Urothelium cell line (cell line): ENCODE results near the gene PCBP3.
"Not testable (repeated sequence)": the region's sequence is repeated elsewhere in the genome, so short reads cannot be mapped to it uniquely, and the experiment has no call there.

Experiments
- DNase-seq: peaks from one replicate; pipeline ENCODE4 v3.0.0; 2011; ENCODE audit warnings: low spot score, mixed read lengths
- FAIRE-seq: peaks from 2 replicates; lab custom pipeline; 2011; peaks lifted over from hg19 to GRCh38; lab: Jason Lieb, UNC

PCBP3 gene

GRCh38 chr21:45662623-45663245, 19.2 kb downstream of the PCBP3 start:
- not testable (repeated sequence) for DNase-seq, FAIRE-seq

DNA sequence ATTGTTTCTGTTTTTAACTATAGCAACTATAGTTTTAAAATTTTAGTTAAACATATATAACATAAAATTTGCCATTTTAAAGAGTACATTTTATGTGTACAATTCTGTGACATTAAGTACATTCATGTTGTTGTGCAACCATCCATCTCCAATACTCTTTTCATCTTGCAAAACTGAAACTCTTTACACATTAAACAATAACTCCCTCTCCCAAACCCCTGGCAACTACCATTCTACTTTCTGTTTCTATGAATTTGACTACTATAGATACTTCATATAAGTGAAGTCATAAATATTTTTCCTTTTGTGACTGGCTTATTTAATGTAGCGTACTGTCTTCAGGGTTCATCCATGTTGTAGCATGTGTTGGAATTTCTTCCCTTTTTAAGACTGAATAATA, 25.9 kb downstream of the PCBP3 start:
- FAIRE-seq, result no peak
- DNase-seq, result no peak

DNA sequence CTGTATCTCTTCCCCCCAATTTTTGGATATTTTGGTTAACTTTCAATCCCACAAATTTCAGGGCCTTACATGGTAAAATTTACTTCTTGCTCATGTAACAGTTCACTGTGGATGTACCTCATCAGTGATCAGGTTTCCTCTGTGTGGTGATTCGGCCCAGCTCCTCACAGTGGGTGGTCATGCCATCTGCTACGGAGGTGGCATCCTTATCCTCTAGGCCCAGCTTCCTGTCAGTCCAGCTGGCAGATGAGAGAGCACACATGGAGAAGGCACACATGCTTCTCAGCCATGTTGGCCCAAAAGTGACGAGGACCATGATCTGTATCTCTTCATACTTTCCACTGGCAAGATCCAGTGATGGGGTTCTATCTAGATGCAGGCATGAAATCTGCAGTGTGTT, 27.2 kb downstream of the PCBP3 start:
- FAIRE-seq (no peak), DNase-seq (no peak)

- FAIRE-seq, DNase-seq: not testable (repeated sequence)
These were observed 35.3 kb downstream of the PCBP3 start for GRCh38 chr21:45678790-45679189.

GRCh38 chr21:45680215-45680614, 36.7 kb downstream of the PCBP3 start:
- DNase-seq, result no peak
- no peak for FAIRE-seq

DNA sequence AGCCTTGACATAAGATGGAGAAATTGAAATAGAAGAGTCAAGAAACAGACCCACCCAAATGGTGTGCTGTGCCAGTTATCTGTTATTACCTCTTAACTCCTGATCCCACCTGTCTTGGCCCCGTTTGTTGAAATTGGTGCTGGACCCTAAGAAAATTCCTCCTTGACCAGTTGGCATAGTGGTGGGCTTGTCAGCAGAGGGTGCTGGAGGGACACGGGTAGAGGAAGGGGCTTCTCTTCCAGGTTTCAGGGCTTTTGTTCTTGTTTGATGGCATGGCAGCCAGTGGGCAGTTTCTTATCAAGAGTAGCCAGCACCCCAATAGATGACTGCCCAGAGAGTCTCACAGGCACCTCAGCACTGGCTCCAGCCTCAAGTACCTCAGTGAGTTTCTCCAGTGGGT, 51.6 kb downstream of the PCBP3 start:
- DNase-seq (no peak), FAIRE-seq (no peak)

- DNase-seq (peak; percentile 56), FAIRE-seq (no peak)
These were observed 55.1 kb downstream of the PCBP3 start for GRCh38 chr21:45698493-45699184.

DNA sequence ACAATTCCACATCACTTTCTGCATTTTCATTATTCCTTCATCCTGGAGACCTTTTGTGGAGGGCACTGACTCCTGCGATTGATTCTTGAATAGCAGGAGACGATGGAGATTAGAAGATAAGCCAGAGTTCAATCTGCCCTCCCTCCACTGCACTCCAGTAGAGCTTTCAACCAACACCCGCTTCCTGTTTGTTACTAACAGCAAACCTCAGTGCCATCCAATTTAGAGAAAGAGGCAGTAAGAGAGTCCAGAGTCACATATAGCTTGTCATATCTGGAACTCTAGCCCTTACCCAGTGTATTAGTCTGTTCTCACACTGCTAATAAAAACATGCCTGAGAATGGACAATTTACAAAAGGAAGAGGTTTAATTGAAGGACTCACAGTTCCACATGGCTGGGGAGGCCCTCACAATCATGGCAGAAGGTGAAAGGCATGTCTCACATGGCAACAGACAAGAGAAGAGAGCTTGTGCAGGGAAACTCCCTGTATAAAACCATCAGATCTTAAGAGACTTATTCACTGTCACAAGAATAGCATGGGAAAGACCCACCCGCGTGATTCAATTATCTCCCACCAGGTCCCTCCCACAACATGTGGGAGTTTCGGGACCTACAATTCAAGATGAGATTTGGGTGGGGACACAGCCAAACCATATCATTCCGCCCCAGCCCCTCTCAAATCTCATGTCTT, 55.9 kb downstream of the PCBP3 start:
- no peak for DNase-seq
- FAIRE-seq, result no peak

- DNase-seq, result no peak
- FAIRE-seq, result no peak
These were observed 56.4 kb downstream of the PCBP3 start for GRCh38 chr21:45699966-45700365.

- DNase-seq (no peak), FAIRE-seq (no peak)
These were observed 56.9 kb downstream of the PCBP3 start for GRCh38 chr21:45700461-45700860.

GRCh38 chr21:45704311-45705108, 61.0 kb downstream of the PCBP3 start:
- DNase-seq (no peak), FAIRE-seq (no peak)

GRCh38 chr21:45706299-45706698, 62.8 kb downstream of the PCBP3 start:
- DNase-seq (no peak), FAIRE-seq (no peak)

- FAIRE-seq (no peak), DNase-seq (no peak)
These were observed 65.6 kb downstream of the PCBP3 start for GRCh38 chr21:45709173-45709572.

DNA sequence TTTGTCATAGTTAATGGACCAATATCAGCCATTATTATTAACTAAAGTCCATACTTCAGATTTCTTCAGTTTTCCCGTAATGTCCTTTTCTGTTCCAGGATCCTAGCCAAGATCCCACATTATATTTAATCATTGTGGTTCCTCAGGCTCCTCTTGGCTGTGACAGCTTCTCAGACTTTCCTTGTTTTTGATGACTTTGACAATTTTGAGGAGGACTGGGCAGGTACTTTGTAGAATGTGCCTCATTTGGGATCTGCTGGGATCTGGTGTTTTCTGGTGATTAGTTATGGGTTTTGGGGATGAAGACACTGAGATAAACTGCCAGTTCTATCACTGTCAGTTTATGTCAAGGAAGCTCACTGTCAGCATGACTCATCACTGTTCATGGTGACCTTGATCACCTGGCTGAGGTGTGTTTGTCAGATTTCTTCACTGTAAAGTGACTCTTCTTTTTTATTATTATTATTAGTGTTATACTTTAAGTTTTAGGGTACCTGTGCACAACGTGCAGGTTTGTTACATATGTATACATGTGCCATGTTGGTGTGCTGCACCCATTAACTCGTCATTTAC, 66.3 kb downstream of the PCBP3 start:
- DNase-seq (no peak), FAIRE-seq (no peak)

DNA sequence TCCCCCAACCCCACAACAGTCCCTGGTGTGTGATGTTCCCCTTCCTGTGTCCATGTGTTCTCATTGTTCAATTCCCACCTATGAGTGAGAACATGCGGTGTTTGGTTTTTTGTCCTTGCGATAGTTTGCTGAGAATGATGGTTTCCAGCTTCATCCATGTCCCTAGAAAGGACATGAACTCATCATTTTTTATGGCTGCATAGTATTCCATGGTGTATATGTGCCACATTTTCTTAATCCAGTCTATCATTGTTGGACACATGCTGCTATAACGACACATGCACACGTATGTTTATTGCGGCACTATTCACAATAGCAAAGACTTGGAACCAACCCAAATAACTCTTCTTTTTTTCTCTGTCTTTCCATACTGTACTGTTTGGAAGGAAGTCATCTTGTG, 66.8 kb downstream of the PCBP3 start:
- not testable (repeated sequence) for DNase-seq, FAIRE-seq

- DNase-seq (no peak), FAIRE-seq (peak; percentile 53)
These were observed 70.1 kb downstream of the PCBP3 start for GRCh38 chr21:45713613-45714012.

DNA sequence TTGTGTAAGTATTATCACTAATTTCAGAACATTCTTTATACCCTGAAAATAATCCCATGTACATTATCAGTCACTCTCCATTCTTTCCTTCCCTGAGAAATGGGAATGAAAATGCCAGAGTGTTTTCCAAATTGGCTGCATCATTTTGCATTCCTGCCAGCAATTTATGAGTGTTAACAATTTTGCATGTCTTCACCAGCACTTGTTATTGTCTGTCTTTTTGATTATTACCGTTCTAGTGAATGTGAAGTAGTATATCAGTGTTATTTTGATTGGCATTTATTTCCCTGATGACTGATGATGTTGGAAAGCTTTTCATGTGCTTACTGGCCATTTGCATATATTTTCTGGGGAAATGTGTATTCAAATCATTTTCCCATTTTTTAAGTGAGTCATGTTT, 71.9 kb downstream of the PCBP3 start:
- FAIRE-seq (no peak), DNase-seq (no peak)

GRCh38 chr21:45718413-45718812, 74.9 kb downstream of the PCBP3 start:
- DNase-seq (no peak), FAIRE-seq (no peak)

GRCh38 chr21:45719177-45719802, 75.8 kb downstream of the PCBP3 start:
- no peak for FAIRE-seq
- DNase-seq, result no peak

GRCh38 chr21:45720204-45720603, 76.7 kb downstream of the PCBP3 start:
- DNase-seq, FAIRE-seq: not testable (repeated sequence)
